Putamen (tissue), 1 donor: ENCODE data around the gene PIEZO2.
"Not testable (repeated sequence)": the region's sequence is repeated elsewhere in the genome, so short reads cannot be mapped to it uniquely, and the experiment has no call there.

Experiments used
- DNase-seq: peaks from one replicate; pipeline ENCODE4 v3.0.0-alpha.2; 2016; ENCODE audit warnings: low spot score

PIEZO2 gene

DNA sequence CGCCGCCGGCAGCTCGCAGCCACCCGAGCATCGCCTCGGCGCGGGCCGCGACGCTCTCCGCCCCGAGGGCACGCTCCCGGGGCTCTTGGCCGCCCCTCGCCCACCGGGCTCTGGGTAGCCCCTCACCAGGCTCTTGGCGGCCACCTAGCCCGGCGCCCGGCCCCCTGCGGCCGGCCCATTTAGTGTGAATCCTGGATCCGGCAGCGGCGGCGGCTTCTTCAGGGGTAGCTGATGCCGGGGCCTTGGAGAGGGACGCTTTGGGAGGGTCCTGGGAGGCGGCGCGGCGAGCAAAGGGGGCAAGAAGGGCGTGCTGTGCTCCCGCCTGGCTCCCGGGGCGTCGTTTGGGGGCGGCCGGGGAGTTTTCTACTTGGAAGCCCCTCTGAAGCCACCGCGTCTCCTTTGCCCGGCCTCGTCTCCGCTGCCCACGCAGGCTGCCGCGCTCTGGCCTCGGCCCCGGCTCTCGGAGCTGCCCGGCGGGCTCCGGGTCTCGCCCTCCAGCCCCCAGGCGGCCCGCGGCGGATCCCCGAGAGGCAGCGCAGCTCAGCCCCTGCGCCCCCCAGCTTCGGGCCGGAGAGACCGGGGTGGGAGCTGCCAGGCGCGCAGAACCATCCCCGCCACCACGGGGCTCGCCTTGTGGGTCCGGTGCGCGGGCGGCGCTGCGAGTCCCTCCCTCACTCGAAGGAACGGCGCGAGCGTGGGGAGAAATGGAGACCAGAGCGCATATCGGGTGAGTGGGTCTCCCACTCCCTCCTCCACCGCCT, 509 bp downstream of the PIEZO2 start:
- no peak for DNase-seq

DNA sequence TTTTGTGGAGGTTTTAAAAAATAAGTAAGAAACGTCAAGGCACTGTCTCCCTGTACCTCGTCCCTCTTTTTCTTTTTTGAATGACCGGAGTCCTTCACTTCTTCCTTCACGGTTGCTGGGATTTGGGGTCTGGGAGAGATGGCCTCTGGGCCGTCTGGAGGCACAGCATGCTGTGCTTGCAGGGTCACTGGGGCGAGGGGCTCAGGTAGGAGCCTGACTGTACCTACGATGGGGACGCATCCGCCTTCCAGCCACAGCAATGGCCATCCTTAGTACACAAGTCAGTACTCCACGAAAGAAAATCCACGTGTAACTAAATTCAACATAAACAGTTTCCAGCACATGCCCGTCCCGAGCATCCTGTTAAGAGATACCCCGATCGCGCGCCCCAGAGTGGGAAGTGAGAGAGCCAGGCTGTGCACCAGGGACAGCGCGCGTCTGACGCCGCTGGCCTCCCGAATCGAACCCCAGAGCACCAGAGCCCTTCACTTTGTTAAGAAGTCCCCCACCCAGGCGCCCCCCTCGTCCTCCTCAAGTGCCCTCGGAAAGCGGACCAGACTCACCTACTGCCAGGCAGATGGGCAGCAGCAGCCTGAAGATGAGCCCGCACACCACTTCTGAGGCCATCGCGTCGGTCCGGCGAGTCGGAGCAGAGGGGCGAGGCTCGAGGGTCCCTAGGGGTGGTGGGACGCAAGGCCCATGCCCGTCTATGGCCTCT, 1.2 kb downstream of the PIEZO2 start:
- DNase-seq = no peak

DNA sequence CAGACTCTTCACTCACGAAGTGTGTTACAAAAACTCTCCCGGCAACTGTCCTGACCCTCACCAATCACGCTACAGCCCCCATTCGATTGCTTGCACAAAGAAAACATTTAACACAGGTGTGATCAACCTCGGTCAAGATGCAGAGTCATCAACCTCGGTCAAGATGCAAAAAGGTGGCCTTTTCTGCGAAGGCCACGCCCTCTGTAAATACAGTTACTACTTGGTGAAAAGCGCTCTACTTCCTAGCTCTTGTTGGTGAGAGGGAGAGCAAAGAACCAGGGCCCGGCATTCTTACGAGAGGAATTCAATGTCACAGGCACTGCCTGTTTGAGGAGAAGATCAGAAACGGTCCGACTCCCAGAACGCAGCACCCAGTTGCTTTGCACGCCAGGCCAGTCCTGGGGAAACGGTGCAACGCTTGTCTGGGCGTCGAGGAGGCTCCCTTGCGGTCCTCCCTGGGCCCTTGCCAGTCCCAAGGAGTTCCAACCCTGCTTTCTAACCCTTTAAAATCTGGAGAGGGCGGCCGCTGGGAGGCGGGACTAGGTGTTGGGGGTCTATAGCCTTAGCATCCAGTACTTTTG, 1.9 kb downstream of the PIEZO2 start:
- no peak for DNase-seq

DNA sequence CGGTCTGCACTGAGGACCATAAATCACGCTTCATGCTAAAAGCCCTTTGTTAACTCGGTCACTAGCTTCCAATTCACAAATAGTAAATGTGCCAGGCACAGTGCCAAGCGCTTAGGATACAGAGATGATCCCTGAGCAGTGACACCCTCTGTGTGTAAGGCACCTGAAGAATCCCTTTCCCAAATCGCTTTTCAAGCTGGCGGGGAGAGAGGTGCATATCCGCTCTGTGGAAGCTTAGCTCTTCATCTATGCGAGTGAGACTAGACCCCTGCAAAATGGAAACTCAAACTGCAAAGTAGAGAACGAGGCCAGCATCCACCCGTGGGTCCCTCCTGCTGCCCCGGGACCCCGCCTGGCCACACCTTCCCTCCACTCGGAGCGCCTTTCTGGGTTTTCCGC, 2.4 kb downstream of the PIEZO2 start:
- no peak for DNase-seq

DNA sequence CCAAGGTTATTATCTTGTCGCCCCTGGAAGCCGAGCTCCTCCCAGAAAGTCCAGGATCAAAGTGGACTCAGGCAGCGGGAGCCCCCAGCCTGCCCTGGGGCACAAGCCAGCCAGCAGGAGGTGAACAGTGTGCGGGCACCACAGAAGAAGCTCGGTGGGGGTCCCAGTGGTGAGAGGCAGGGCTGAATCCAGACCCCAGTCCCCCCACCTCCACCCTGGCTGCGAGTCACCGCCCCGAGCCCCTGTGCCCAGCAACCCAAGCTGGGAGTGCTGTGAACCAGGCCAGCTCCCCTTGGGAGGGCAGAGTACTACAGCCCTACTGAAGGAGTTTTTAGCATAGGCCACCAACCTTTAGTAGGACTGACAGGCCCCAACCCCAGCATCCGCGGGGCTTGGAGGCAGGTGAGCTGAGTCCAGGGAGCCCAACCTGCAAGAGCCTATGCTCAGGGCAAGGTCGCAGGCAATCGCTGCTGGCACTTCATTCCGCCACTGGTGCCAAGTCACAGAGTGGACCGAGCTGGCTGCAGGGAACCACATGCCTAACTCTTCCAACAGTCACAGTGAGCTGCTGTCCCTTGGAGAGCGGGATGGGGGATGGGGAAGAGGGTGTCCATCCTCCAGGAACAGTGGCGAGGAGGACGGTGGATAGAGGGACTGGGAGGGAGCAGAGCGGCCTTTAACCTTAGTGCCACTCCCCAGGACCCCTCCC, 3.0 kb downstream of the PIEZO2 start:
- peak; percentile 49 for DNase-seq

DNA sequence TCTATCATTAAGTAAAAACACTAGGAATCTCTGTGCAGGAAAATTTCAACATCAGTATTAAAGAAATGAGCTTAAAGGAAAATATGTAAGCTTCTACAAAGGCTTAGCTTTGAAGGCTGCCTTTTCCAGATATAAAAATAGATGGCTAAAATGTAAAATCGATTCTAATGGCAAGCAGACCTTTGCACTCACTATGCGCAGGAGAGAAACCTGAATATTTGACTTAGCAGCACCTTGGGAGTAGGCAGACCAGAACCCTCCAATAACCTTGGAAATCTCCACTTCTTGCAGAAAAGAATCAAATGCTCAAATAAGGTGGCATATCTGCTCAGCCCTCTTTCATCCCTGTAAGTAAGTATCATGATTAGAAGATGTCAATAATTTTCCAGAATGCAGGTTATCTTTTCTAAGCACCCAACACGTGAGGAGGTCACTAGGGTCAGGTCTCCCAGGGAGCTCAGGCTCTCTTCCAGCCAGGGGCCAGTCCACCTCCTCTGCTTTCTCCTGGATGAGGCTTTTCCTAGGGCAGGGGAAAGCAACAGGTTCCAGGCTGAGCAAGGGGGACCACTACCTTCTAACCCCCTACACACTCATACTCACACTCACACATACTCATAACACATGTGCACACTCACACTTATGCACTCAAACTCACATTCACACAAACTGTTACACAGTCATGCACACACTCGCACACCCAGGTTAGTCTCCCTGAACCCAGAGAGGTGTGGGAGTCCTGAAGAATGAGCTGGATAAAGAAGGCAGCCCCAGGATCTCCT, 3.8 kb downstream of the PIEZO2 start:
- DNase-seq = no peak

DNA sequence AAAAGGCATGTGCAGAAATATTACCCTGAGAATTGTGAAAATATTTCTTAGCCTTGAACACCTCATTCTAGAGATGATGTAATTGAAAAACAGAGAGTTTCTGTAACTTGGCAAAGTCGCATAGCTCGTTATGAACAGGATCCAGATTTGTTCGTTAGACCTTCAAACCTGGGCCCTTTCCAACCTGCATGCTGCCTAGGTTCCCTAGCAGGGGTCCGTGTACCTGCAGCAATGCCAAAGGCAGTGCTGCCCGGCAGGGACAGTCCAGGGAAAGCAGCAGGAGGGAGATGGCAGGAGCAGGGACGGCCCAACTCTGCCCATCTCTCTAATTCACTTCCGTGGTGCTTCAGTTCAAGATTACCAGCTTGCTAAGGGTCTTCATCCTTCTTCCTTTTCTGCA, 12.0 kb downstream of the PIEZO2 start:
- DNase-seq = no peak

DNA sequence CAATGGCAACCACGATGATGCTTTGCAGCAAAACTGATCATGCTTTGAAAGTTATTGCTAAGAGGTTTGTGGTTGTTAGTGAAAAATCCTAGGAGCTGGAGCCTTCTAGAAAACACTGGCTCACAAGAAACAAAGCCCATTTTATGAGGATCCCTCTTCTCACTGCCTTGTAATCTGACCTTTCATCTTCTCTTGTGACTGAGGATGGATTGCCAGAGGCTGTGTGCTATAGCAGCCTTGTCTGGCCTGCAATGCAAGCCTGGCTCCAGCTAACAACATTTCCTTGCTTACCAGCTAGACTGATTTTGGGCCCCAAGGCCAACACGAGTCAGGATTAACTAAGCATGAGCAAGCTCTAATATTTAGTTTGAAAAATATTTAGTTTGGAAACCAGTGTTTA, 13.1 kb downstream of the PIEZO2 start:
- no peak for DNase-seq

DNA sequence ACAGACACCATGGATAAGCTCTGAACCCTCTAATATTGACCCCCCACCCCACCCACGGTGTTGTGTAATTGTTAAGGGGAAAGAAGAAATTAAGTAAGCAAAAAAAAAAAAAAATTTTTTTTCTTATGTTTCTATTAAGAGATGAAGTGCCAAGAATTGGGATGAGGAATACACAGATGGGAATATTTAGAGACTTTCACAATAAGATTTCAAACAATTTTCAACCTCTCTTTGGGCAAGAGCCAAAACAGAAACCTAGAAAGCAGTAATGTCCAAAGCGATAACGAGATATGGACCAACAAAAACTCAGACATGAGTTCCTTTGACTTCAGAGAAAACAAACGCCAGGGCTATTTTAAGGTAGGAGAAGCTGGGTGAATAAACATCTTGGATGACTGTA, 14.4 kb downstream of the PIEZO2 start:
- no peak for DNase-seq

DNA sequence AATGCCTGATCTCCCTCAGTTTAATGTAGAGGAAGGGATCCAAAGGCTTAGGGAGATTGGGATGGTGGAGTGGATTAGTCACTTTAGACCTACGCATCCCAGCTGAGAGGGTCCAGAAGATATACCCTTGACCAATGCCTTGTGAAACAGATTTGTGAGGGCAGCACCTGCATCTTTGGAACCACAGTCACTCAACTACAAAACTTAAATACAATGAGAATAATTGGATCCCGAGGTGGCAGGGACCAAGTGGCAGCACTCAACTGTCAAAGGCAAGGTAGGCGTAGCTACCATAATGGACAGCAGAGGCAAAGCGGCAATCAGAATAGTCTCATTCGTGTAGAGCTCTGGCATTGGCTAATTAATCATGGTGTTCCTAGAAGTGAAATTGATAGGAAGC, 20.3 kb downstream of the PIEZO2 start:
- not testable (repeated sequence) for DNase-seq

DNA sequence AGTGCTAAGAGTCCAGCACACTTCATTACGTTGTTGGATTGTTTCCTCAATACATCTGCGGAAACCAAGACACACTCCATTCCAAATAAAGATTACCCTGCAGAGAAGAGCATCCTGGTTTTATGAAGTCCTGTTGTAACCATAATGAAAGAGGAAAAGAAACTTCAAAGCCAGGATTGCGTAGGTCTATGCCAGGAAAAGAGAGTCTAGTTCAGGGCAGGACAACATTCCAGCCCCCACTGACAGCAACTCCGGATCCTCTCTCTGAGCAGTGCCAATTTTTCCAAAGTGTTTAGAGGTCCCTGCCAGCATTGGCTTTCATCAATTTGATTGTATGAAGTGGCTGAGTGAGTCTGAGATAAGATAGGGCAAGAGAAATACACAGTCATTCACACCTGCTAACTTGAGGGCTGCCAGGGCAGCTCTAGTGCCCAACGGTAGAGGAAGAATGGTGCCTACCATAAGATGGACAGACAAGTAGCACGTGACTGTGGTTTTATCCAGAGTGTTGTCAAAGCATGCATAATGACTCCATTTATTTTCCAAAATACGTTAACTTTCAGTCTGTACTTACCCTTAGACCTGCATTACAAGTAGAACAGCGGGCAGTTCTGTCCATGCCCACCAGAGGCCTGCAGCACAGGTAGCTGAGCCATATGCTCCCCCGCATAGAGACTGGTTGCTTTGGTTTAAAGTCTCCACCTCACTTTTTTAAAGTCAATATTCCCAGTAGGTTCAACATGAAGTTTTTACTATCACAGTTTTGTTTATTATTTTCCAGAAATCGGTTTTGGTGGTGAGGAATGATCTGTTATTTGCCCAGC, 23.7 kb downstream of the PIEZO2 start:
- no peak for DNase-seq

DNA sequence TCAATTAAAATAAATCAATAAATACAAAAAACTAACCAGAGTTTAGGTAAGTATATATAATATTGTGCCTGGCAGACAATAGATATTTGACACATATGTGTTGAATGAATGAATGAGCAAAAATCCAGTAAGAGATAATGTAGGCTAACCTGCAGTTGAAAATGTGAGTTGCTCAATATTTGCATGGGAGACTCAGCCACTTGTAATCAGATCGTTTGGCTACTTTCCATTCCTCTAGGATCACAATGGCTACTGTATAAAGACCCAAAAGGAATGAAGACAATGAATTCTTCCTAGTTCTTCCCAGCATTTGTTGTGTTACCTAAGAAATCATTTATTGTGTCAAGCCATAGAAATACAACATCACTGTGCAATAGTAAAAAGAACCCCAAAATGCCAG, 25.3 kb downstream of the PIEZO2 start:
- no peak for DNase-seq

DNA sequence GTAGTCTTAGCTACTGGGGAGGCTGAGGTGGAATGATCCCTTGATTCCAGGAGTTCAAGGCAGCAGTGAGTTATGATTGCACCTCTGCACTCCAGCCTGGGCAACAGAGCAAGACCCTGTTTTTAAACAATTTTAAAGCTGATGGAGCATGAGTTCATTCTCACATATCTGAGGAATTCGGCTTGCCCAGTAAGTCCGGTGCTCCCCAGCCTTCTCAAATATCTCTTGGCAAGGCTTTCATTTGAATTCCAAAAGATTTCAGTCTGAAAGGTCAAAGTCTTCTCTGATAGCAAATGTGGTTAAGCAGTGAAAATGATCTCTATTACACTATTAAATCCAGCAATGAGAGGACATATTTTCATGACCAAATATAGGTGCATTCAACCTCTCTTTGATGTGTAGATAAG, 27.9 kb downstream of the PIEZO2 start:
- DNase-seq = no peak

DNA sequence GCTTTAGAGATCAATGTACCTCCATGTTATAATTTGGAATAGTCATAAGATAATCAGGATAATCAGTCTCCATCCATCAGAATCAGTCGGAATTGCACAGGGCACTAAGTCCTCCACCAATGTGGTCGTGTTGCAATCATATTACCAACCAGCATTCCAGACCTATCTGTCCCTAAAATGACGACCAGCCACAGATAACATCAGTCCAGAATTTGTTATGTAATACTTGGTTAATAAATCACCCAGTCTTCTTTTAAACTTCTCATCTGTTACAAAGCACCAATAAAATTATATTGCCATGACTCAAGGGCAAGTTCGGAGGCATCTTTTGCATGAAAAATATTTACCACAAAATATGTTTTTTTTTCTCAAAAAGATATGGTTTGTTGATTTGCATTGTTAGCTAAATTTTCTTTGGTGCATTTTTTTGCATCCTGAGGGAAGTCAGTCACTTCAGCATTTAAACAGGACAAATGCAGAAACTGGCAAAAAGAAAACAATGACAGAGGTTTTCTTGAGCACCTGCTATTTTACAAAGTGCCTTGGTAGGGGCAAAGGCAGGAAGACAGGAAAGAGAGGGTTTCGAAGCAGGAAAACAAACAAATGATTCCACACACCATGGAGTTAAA, 29.3 kb downstream of the PIEZO2 start:
- no peak for DNase-seq

DNA sequence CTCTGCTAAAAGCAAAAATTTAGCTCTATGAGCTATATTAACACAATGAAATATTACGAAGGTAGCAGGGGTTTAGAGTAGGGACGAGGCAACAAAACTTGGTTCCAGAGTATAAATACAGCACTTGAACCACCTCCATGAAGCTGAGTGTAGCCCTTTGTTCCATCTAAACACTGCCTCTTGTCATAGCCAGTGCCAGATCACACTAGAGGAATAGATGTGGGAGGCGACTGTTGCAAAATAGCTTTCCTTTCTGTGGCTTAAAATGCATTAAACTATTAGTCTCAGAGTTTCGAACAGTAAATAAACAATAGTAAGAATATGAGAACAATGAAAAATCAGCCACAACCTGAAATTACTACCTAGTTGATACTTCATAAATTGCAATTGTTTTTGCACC, 29.8 kb downstream of the PIEZO2 start:
- peak; percentile 76 for DNase-seq

DNA sequence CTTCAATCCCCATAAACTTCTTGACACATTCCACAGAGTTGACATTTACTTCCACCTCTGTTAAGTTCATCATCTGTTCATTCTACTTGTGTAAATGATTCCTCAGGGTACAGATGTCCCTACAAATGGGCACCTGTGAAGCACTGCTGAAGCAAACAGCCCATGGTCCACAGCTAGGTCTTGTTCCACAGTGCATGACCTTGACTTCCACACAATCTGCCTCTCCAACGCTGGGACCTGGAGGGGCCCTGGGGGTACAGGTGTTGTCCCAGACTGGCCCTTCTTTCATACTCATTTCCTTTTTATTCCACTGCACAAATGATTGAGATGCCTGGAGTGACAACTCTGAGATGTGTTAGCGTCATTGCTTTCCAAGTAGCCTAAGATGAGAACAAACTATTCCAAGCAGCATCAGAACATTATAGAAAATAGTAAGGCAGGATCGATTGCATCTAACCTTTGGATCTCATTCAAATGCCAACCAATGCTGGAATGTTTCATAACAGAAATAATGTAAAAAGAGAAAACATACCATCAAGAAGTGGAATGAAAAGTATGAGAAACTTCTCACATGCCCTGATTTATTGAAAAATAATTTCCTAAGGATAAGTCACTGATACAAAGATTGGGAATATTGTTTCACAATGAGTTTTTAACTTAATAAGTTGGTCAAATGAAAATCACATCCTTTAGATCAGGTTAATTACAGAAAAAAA, 31.2 kb downstream of the PIEZO2 start:
- no peak for DNase-seq

DNA sequence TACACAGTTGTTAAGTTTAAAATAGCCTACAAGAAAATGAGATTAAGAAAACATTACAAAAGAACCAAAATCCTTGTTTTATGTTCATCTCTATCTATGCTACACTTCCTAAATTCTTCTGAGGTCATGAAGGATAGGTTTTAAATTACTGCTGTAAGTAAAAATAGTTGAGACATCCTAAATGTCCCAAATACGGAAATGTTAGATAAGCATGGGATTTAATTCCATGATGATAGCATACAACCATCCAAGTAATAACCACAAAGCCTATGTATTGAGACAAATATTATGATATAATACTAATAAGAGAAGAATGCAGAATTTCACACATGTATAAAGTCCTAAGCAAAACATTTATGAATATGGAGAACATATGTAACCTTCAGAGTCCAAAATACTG, 34.1 kb downstream of the PIEZO2 start:
- no peak for DNase-seq

DNA sequence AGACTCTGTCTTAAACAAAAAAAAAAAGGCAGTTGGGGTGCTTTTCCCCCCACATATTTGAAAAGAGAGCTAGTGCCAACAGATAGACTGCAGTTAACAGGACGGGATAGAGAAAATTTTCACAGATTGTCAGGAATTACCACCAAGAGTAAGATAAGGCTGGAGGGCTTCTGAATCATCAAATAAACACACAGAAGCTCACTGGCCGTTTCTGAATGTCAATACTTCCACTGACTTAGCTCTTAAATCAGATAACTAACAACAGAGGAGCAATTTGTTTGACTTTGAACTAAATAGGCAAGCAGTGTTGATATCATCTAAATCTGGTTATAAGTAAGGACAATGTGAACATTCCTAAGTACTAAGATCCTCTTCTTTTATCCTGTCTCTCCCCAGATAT, 34.7 kb downstream of the PIEZO2 start:
- no peak for DNase-seq

DNA sequence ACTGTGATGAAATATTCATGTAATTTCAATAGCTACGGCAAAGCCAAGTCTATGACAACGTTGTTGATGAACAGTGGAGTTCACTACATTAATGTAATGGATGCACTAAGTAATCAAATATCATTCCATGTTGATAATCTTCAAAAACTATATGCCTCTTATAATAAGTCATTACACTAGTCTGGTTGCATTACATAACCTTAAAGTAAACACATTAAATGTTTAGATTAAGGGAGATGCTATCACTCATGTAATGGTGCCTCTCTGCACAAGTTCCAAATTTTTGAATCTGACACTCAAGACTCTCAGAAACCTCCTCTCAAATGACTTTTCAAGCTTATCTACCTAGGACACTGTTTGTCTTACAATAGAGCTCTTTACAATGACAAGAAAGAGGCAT, 35.4 kb downstream of the PIEZO2 start:
- no peak for DNase-seq

DNA sequence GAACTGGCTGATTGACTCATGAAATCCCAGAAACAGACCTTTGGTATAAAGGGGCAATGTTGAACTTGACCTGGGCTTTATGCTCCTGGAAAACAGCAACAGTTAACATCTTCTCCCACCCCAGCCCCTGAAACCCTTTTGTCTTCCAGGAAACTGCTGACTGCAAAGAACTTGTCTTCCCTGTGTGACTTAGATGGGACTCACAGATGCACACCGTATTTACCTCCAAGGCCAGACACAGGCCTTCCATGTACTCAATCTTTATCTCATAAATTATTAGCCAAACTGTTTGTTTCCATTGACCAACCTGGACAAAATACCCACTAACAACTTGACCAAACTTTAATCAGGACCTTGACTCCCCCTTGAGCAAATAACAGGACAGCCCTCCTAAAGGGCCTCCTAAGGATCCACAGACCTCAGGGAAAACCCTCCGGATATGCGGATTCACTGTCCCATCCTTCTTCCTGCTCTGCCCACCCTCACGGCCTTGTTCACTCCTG, 36.3 kb downstream of the PIEZO2 start:
- no peak for DNase-seq
